Measurements from ENCODE around the gene BCHE.
"Not testable (repeated sequence)": the region's sequence is repeated elsewhere in the genome, so short reads cannot be mapped to it uniquely, and the experiment has no call there.

BCHE gene

DNA sequence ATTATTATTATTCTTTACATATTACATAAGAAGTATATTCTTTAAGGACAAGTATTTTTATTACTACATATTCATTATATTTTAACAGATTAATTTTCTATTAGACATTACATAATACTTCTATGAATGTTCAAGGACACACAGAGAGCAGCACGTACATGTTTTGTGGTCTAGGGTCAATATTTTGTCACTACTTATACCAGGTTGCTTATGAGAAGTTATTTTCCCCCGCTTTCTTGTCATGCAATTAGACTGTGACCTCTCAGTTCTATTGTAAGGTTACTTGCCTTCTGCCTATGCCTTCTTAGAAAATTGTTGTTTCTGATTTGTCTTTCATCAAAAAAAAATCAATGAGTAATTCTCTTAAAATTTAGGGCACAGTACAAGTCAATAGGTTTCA is 21.5 kb downstream of the BCHE start:
- DNase-seq, result no peak

DNA sequence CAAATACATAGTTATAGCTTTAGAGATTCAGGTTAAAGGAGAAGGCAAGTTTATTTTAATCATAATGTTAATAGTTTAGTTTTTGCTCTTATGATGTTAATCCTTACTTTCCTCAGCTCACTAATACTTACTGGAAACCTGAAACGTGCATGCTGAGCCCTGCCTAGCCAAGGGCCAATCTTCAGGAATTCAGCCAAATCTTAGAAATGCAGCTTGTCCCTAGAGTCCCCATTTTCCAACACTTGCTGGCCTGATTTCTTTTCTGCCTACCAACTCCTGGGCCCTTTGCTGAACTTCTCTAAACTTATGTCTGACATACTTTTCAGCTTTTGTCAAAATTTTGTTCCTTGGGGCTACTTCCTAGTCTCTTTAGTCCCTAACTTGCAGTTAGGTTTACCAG is 22.8 kb downstream of the BCHE start:
- no peak for DNase-seq

DNA sequence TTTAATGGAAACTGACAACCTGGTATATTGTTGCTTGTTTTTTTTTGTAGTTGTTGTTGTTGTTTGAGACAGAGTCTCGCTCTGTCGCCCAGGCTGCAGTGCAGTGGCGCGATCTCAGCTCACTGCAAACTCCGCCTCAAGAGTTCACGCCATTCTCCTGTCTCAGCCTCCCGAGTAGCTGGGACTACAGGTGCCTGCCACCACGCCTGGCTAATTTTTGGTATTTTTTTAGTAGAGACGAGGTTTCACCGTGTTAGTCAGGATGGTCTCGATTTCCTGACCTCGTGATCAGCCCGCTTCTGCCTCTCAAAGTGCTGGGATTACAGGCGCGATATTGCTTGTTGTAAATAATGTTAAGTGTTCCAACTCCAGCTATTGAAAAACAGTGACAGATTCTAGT is 29.3 kb downstream of the BCHE start:
- not testable (repeated sequence) for DNase-seq

DNA sequence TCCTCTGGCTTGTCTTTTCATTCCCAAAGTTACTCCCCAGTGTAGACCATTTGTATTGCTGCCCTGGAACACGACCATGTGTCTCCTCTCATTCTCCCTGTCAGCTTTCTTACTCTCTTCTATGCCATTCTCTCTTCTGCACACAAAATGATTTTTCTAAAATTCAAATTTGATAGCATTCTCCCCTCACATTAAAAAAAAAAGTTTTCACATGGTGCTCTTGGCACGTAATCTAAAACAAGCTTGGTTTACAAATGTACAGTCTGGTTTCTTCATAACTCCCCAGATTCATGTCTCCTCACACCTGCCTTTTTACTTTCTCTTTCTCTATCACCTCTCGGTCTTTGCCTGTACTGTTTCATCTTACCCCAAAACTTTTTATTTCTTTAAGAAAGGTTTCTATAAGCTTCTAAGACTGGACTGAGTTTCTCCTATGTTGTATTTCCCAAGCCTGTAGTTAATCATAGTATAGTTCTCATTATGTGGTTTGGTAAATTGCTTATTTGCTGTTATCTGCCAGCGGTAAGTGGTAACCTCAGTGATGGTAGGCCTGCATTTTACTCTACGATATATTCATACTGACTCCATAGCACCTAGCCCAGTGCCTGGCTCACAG is 31.2 kb downstream of the BCHE start:
- no peak for DNase-seq

DNA sequence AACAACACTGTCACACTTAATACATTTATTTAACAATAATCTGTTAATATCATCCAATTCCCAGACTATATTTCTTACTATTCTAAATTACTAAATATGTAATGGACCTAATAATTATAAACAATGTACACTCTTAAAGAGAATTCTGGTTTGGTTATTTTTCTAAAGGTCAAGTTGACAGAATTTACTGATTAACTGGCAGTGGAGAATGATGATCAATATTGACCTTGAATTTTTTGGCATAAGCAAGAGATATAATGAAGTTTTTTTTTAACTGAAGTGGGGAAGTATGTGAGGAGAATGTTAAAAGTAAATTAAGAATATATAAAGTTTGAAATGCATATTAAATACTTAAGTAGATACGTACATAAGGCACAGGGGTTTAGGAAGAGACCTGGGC is 33.8 kb downstream of the BCHE start:
- DNase-seq, result no peak

DNA sequence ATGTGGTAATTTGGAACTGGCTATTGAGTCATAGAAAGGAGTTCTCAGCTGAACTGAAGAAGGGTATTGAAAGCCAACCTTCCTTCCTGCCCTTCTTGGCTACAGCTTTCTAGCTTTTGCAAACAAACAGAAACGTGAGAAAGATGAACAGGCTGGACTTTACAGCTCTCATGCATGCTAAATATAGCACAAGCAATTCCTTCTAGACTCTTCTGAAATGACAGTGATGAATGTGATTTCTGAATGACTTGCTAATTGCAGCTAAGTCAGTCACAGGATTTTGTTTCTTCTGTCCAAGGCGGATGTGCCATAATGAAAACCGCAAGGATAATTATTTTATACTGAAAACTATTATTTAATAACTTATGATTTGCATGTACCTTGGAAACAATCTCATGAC is 36.3 kb downstream of the BCHE start:
- no peak for DNase-seq

DNA sequence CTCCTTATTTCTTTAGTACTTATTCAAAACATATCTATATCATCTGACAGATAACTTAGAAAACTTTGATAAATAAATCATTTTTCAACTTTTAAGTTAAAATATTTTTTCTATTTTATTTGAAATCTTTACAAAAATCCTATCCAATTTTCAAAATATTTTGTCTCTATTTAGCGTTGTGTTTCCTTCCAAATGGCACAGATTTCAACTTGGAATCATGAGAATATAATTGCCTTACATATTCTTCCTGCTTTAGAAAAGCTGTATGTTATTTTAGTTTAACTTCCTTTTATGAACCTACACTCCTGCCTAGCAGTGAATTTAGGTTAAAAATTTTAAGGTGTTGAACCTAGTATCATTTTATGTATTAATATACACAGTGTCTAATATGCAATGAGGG is 38.2 kb downstream of the BCHE start:
- DNase-seq, result no peak

DNA sequence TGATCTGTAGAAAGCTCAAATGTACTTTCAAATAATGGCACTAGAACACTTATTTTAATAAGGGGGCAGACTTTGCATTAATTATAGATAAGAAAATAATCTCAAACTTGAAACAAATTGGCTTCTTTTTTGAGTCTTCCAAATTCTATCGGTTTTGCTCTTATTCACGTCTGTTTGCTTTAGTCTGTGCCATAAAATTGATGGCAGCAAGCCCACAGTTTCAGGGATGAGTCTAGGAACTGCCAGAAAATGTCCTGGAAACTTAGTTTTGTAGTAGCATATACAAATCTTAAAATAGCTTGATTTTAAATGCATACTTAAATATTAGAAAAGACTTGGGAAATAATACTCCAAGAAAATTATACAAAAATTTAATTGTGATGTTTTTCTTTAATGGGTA is 39.7 kb downstream of the BCHE start:
- DNase-seq, result no peak

DNA sequence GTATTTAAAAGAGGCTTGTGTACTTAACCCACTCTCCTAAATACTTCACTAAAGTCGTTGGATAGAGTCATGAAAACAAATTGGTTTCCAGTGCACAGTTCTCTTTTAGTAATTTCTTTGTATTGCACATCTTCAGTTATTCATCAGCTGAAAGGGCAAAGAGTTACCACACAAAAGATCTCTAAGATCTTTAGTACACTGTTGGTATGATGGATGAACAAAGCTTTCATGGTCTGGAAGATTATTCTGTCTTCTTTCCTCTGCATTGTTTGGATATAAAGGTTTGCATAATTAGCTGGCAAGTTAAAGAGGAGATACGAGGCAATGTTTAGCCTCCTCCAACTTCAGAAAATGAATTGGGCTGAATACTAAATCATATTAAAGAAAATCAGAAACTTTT is 40.5 kb downstream of the BCHE start:
- no peak for DNase-seq

DNA sequence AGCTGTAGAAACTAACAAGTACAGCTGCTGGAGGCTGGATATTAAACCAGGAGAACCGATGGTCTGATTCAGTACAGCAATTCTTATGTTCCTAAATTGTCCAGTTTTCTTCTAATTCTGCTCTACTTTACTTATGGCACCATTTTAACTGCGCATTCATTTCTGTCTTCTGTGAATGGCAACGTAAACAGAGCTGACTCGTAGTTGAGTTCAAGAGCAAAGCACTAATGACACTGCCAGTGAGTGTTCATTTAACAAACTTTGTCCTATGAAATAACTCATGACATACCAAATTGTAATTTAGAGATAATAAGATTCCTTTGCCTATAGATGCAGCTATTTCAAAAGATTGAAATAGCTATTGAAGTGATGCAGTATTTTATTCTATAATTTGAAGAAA is 48.7 kb downstream of the BCHE start:
- DNase-seq, result no peak

DNA sequence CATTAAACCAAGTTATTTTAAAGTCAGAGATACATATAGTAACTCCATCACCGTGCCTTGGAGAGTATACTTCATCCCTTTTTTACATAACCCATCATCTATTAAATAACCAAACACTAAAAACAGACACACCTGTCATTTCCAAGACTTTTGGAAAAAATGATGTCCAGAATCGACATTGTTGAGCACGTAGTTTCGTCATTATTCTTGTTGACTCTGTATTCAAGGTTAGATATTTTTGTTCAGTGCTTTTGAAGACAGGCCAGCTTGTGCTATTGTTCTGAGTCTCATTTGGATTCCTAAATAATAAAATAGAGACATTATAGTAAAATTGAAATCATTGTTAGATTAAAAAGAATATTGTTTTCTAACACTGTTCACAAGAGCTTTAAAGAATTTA is 51.2 kb downstream of the BCHE start:
- DNase-seq, result no peak

DNA sequence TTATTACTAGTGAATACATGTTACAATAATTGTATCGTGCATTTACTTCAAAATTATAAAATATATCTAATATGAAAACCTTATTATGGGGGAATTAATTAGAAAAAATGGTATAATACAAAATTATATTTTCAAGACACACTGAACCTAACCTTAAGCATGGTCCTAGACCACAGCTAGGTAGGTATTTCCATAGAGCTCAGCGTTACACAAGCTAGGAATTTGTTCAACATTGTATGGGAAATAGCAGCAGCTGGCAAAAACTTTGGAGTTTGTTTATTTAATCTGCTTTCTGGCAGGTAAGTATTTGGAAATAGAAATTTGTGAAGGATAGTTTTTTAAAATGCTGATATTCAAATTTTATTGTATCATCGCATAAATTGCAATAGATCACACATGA is 52.9 kb downstream of the BCHE start:
- no peak for DNase-seq

DNA sequence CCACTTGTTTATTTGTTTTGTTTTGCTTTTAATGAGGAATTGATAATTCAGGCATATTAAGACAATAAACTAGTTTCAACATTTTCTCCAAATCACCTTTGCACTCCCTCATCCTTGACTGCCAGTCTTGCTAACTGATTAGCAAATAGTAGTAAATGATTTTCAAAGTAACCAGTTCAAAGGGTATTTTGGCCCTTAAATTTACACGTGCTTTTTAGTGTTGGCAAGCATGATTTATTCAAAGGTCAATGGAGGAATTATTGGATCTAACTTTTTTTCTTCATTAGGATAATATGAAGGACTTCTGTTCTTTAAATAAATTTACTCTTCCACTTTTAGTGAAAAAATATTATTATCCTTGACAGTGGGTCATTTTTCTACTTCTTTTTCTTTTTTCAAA is 53.8 kb downstream of the BCHE start:
- DNase-seq, result no peak

DNA sequence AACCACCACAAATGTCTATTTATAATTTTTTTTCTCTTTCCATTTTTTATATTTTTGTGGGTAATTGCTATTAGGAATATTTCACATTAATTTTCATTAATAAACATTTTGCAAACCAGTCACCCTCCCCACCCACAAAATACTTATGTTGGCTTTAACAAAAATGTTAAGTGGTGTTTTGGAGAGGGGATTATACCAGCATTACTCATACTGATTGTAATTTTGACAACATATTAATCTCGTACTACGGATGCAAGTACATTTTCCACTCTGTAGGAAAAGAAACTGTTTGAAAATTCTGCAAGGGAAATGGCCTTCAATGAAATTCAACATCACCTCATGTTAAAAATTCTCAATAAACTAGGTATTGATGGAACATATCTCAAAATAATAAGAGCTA is 58.3 kb downstream of the BCHE start:
- DNase-seq, result no peak

DNA sequence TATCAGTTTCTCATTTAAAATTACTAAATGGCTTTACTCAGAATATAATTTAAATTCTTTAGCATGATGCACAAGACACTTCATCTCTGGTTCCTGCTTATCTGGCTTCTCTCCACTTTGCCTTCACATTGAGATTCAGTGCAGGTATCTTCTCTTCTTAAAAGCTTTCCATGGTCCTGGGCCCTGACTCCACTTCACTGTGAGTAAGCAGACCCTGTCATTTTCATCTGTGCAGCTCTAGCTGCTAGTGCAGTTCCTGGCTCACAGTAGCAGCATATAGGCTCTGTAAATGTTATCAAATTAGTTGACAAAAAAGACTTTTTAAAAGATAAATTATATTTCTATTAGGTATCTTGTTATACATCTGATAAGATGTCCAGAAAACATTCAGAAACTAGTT is 58.8 kb downstream of the BCHE start:
- DNase-seq, result no peak

DNA sequence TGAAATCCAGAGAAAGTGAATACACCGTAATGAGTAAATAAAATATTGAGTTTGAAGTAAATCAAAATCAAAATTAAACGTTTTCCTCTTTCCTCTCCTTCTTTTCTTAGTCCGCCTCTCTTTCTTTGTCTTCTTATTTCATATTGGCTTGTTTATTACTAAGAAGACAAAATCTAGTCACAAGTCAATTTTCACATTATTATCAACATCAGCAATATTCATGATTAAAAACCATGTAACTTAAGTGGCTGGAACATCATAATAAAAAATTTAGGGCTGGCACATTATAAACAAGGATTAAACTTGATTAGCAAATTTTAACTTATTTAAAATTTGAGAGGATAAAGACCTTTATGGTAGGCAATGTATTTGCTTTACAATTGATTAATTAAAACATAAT is 61.4 kb downstream of the BCHE start:
- DNase-seq, result no peak

DNA sequence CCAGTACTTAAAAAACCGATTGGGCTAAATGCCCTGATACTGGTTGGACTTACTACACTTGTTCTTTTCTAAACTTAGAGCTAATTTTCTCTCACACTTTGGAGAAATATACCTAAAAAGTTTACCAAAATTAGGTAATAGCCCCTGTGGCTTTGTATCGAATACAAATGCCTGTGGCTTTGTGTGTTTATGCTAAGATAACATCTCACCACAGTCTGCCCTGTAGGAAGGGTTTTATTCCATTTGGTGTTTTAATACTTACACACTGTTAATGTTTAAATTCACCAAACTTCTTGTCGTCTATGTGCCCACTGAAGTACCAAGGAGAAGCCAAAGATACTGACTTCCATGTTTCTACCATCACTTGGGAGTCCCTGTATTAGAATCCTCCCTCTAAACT is 66.4 kb downstream of the BCHE start:
- no peak for DNase-seq

DNA sequence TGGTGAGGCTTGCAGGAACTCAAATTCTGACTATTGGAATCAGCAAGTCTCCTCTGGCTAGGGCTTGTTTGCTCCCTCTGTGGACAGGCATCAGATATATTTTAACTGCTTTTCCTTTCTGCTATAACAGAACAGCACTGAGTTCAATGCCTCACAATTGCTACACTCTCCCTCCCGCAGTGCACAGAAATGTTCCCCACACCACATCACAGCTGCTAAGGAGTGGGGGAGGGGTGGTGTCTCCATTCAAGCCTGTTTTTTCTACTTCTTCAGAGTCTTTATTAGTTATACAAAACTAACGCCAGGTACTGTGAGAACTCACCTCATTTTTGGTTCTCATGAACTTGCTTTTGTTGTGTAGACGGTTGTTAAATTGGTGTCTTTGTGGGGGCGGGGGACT is 68.5 kb downstream of the BCHE start:
- DNase-seq, result no peak

DNA sequence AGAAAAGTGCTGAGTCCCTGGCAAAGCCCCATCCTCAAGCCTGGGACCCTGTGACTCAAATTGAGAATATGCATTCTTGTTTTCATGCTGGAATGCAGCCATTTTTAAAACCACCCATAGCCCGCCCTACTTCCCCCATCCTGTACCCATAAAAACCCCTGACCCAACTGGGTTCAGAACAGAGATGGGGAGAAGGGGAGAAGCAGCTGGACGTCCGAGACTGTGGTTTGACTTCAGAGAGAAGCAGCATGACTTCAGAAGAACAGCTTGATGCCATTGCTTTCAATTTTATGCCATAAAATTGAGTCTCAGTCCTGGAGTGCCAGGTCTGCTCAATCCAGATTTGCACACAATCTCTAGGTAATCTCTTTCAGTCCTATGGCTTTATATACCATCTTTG is 78.2 kb downstream of the BCHE start:
- no peak for DNase-seq

DNA sequence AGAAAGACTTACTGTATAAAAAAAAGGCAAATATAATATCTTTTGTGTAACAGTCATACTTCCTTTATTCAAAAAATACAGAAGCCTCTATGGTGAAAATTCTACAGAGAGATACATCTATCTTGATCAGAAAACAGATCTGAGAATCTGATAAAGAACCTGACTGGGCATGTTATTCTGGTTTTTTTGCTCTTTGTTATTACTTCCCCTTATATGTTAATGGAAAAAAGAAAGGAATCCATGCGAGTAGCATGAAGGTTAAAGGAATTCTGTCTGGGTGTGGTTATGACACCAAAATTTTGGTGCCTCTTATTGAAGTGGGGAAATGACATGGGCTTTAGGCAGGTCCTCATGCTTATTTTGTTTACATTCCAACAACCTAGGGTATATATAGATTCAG is 81.7 kb downstream of the BCHE start:
- no peak for DNase-seq

DNA sequence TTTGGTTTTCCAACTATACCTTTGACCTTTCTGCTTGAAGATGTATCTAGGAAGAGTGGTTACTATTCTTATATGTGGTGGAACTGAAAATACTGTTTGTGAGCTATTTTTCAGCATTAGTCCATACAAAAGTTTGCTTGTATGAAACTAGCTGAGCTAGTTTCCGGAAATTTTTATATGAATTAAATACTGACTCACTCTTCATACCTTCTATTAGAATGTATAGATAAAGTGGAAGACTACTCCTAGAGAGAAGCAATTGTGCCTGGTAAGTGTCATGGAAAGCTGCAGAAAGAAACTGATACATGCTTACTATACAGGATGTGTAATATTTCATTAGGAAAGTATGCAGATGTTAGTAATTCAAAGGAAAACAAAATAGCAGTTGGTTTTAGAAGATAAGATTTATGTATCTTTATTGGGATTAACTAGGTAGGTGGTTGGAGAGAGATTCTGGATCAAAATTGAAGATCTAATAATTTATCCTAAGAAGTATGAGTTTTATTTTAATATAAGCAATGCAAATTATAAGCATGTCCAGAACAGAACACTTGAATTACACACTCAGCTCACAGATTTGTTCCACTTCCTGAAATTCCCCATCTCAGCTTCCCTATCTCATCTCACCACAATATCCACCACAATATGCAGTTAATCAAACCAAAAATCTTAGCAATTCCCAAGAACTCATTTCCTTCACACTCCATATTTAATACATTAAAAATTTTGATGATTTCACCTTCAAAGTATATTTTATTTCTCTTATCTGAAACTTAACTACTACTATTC is 82.8 kb downstream of the BCHE start:
- no peak for DNase-seq

DNA sequence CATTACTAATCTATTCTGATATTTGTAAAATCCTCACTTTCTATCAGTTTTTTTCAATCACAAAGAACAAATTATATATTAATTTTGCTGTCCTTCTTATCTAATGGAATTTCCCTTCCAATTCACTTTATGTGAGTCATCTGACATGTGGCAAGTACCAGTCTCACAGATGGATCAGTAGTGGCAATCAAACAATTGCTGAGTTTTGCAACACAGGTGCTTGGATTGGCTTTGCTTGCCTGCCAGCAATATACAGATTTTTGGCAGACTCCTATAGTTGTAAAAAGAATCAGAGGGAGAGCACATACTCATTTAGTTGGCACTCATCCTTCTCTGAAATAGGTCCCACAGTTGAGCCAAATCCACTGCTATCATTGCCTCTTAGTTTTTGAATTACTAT is 83.7 kb downstream of the BCHE start:
- DNase-seq, result no peak

DNA sequence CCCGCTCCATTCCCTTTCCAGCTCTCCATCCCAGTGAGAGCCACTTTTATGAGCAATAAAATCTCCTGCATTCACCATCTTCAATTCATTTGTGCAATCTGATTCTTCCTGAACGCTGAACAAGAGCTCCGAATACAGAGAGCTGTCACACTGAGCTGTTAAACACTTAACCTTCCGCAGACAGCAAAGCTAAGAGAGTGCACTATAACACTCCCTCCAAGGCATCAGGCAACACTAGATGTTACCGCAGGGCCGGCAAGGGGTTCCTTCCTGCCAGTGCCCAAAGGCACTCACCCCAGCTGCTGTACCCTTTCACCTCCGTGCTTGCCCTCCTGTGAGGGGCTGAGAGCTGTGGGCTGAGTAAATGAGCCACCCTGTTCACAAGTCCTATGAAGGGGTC is 85.6 kb downstream of the BCHE start:
- no peak for DNase-seq

DNA sequence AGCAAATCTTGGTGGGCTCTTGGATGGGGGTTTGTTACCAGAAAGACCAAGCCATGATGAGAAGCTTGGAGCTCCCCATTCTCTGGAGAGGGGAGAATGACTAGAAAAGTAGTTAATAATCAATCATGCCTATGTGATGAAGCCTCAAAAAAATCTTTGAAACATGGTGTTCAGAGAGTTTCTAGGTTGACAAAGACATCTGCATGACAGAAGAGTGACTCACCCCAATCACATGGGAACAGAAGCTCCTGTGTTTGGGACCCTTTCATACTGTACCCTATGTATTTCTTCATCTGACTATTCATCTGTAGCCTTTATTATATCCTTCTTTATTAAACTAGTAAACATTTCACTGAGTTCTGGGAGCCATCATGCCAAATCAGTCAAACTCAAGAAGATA is 87.4 kb downstream of the BCHE start:
- no peak for DNase-seq

DNA sequence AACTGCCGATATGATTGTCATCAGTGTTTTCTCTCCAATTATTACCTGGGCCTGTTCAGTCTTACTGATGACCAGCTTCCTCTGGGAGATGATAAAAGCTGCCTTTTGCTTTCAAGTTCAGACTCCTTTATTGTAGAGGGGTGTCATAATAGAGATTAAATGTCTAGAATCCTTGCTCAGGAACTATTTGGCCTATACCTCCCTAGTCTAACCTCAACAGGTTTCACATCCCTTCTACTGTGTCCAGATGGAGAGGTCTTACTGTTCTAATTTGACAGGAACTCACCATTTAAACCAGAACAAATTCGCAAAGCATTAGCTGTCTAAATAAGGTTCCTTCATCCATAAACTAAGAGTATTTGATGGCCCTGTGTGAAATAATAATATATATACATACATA is 88.0 kb downstream of the BCHE start:
- no peak for DNase-seq

All from stimulated activated CD4-positive, alpha-beta T cell treated with anti-CD3 and anti-CD28 coated beads, Interleukin-2, amount 100 ng/mL, for 48 hours (primary cell).